ENCODE data around the gene FHL2.

DNA sequence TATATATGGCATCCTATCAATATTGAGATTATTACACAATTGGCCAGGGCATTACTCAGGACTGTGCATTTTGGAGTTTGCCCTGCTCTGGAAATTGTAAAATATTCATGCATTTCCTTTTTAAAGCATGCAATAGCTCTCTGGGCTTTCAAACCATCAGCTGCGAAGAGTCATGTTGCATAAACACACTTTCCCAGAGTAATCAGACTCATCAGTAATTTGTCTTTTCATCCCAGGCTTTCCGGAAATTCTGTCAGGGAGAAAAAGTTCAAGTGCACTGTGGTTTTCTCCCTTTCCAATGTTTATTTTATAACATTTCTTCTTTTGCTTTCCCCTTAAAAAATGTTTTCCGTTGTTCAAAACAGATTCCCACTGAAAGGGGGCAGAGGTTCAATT lies 38.9 kb upstream of the FHL2 start:
- no peak for TF ChIP-seq POLR2A (IDR thresholded peaks at IDR 0.05)
- TF ChIP-seq, protein P1, sequence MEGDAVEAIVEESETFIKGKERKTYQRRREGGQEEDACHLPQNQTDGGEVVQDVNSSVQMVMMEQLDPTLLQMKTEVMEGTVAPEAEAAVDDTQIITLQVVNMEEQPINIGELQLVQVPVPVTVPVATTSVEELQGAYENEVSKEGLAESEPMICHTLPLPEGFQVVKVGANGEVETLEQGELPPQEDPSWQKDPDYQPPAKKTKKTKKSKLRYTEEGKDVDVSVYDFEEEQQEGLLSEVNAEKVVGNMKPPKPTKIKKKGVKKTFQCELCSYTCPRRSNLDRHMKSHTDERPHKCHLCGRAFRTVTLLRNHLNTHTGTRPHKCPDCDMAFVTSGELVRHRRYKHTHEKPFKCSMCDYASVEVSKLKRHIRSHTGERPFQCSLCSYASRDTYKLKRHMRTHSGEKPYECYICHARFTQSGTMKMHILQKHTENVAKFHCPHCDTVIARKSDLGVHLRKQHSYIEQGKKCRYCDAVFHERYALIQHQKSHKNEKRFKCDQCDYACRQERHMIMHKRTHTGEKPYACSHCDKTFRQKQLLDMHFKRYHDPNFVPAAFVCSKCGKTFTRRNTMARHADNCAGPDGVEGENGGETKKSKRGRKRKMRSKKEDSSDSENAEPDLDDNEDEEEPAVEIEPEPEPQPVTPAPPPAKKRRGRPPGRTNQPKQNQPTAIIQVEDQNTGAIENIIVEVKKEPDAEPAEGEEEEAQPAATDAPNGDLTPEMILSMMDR (IDR thresholded peaks at IDR 0.05), result no peak
